Body of pancreas (tissue), 4 donors: ENCODE results near the gene ZDHHC3.

Experiments
- CTCF ChIP-seq, 7 experiments: fragments of 450-650 bp in 4 of 7; fragments of 200-600 bp in 3 of 7; sonication (generic) in 3 of 7; IDR thresholded peaks; one replicate each; pipeline ENCODE4 v1.5.1; 2016 to 2019; ENCODE audit warnings: antibody characterized with exemption in 7 of 7
- POLR2A ChIP-seq, 3 donors: fragments of 450-650 bp; IDR thresholded peaks; one replicate each; pipeline ENCODE4 v1.6.1; 2016; ENCODE audit warnings: antibody characterized with exemption in 3 of 3, mild to moderate bottlenecking in 2 of 3

- no peak for TF ChIP-seq POLR2A (IDR thresholded peaks at IDR 0.05)
- TF ChIP-seq CTCF (IDR thresholded peaks at IDR 0.05) = no peak
These were observed 36.0 kb upstream of the ZDHHC3 start for GRCh38 chr3:45011756-45012508.
